ENCODE data around the gene IGSF22. TPM values are rescaled to one million over a fixed set of nuclear protein-coding genes. Genes with fewer than 3 reads are reported as not detected.
"Not testable (repeated sequence)": the region's sequence is repeated elsewhere in the genome, so short reads cannot be mapped to it uniquely, and the experiment has no call there.

Gene IGSF22
- total and polyA plus RNA-seq, 8 donors = 0.52 to 2.1 (median 1.2) TPM

- Histone ChIP-seq H3K4me1 (peaks cover 0 to 12% of the 10 kb centered on the region in 2 donors), H3K36me3 (no peaks in the 10 kb centered on the region), H3K9me3 (no peaks in the 10 kb centered on the region), H3K4me3 (no peak overlapping the region), H3K27me3 (peaks cover 0 to under 1% of the 10 kb centered on the region in 2 donors), H3K27ac (no peak overlapping the region)
- no peak for ATAC-seq
- DNase-seq = no peak
- intact Hi-C loops (cut with DNase I) = no loop called here
- TF ChIP-seq CTCF (IDR thresholded peaks at IDR 0.05) = no peak
Observed at GRCh38 chr11:18692941-18693760, 32.8 kb downstream of the IGSF22 start.

- H3K27me3 ChIP-seq; intact Hi-C loops (cut with DNase I); ATAC-seq; H3K4me3 ChIP-seq; H3K36me3 ChIP-seq; H3K27ac ChIP-seq; H3K4me1 ChIP-seq; H3K9me3 ChIP-seq; DNase-seq: not testable (repeated sequence)
Observed at GRCh38 chr11:18691467-18692140, 34.4 kb downstream of the IGSF22 start.

- no peaks in the 10 kb centered on the region for H3K27me3 ChIP-seq
- H3K4me3 ChIP-seq = no peak overlapping the region
- H3K36me3 ChIP-seq = no peaks in the 10 kb centered on the region
- DNase-seq (no peak), ATAC-seq (no peak)
- no peaks in the 10 kb centered on the region for H3K9me3 ChIP-seq
- H3K27ac ChIP-seq = no peak overlapping the region
- no peaks in the 10 kb centered on the region for H3K4me1 ChIP-seq
- intact Hi-C loops (cut with DNase I) = no loop called here
- TF ChIP-seq CTCF (IDR thresholded peaks at IDR 0.05) = no peak
Observed at GRCh38 chr11:18684267-18684666, 41.7 kb downstream of the IGSF22 start.

DNA sequence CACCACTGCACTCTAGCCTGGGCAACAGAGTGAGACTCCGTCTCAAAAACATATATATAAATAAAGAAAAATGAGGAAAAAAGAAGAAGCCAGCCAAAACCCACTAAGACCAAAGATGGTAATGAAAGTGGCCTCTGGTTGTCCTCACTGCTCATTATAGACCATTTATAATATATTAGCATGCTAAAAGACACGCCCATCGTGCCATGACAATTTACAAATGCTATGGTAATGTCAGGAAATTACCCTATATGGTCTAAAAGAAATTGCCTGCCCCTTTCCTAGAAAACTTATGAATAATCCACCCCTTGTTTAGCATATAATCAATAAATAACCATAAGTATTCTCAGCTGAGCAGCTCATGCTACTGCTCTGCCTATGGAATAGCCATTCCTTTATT, 43.5 kb downstream of the IGSF22 start:
- Histone ChIP-seq H3K36me3 (no peaks in the 10 kb centered on the region), H3K9me3 (no peaks in the 10 kb centered on the region), H3K4me1 (no peaks in the 10 kb centered on the region), H3K27me3 (no peaks in the 10 kb centered on the region), H3K27ac (no peak overlapping the region), H3K4me3 (no peak overlapping the region)
- TF ChIP-seq CTCF (IDR thresholded peaks at IDR 0.05) = no peak
- ATAC-seq = no peak
- intact Hi-C loops (cut with DNase I) = no loop called here
- DNase-seq = no peak

DNA sequence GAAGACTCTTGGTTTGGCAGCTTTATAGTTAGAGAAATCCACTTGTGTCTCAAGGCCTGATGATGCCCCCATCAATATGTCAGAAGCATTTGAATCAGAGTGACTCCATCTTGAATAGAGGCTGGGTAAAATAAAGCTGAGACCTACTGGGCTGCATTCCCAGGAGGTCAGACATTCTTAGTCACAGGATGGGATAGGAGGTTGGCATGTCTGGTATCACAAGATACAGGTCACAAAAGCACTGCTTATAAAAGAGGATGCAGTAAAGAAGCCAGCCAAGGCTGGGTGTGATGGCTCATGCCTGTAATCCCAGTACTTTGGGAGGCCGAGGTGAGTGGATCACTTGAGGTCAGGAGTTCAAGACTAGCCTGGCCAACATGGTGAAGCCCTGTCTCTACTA, 44.0 kb downstream of the IGSF22 start:
- H3K36me3 ChIP-seq; H3K27me3 ChIP-seq; intact Hi-C loops (cut with DNase I); DNase-seq; H3K9me3 ChIP-seq; H3K4me1 ChIP-seq; H3K4me3 ChIP-seq; H3K27ac ChIP-seq; ATAC-seq: not testable (repeated sequence)

DNA sequence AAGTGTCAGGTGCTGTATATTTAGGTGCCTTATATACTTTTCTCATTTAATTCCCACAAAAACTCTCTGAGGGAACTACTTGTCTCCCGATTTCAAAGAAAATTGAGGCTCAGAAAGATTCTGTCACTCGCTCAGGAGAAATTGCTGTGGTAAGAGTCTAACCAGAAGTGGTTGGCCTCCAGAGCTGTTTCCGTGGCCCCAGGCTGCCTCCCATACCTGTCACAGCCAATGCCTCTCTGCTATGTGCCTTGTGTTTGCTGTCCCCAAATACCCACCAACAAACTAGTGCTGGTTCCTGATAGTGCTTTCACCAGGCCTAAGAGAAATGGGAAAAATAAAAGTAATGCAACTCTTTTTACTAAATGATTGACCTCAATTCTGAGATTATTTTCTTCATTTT, 48.4 kb downstream of the IGSF22 start:
- H3K4me3 ChIP-seq = no peak overlapping the region
- TF ChIP-seq CTCF (IDR thresholded peaks at IDR 0.05) = no peak

More for the DNA sequence above, 48.4 kb downstream of the IGSF22 start:
- no peaks in the 10 kb centered on the region for H3K27me3 ChIP-seq
- no peaks in the 10 kb centered on the region for H3K9me3 ChIP-seq
- ATAC-seq = no peak
- no peak overlapping the region for H3K27ac ChIP-seq
- intact Hi-C loops (cut with DNase I) = no loop called here
- no peaks in the 10 kb centered on the region for H3K36me3 ChIP-seq
- H3K4me1 ChIP-seq = no peaks in the 10 kb centered on the region
- no peak for DNase-seq

Data from left lung (tissue), 10 donors.